IMR-90 (cell line): Measurements from ENCODE around the gene FMO2. TPM values are rescaled to one million over a fixed set of nuclear protein-coding genes. Genes with fewer than 3 reads are reported as not detected.

Experiments
- ATAC-seq: fragments of 200-7000 bp; cut with Tn5 transposase; 2 replicates; pipeline ENCODE4 v1.9.1; 2020; ENCODE audit warnings: low read depth, mild to moderate bottlenecking, moderate library complexity
- BruUV-seq: library from RNA; stranded (reverse); fragments of 400-500 nt; replicated peaks from 2 replicates; lab custom pipeline; 2021; lab: Mats Ljungman, UMichigan
- CTCF ChIA-PET: fragments of 300-600 bp; formaldehyde crosslinking; extraction: SDS; loops from one replicate; lab custom pipeline; 2021; ENCODE audit warnings: antibody characterized with exemption; lab: Yijun Ruan, JAX
- POLR2A ChIA-PET: fragments of 300-600 bp; sonication (Branson Sonifier 250); formaldehyde crosslinking; loops from one replicate; lab custom pipeline; 2022; ENCODE audit warnings: antibody characterized with exemption; ENCODE audit not compliant: unreplicated experiment; lab: Charles Lee
- DNase-seq: peaks from one replicate; pipeline ENCODE4 v3.0.0; 2013
- H2AFZ ChIP-seq: replicated peaks from 2 replicates; pipeline ENCODE3; 2013; ENCODE audit warnings: low read length, mild to moderate bottlenecking; ENCODE audit not compliant: poor library complexity
- H2AK5ac ChIP-seq: 2 replicates; pipeline ENCODE4 v1.6.1; 2013; ENCODE audit warnings: low read depth, low read length, inconsistent platforms
- H2AK9ac ChIP-seq: replicated peaks from 2 replicates; pipeline ENCODE3; 2013; ENCODE audit warnings: mild to moderate bottlenecking, low read depth, low read length, moderate library complexity; ENCODE audit not compliant: poor library complexity
- H2BK120ac ChIP-seq: 2 replicates; pipeline ENCODE4 v1.6.1; 2013; ENCODE audit warnings: low read depth, low read length, inconsistent platforms
- H2BK15ac ChIP-seq: 3 replicates; pipeline ENCODE4 v1.6.1; 2013; ENCODE audit warnings: low read depth, low read length, inconsistent platforms
- H2BK20ac ChIP-seq: 2 replicates; pipeline ENCODE4 v1.6.1; 2013; ENCODE audit warnings: low read depth, mild to moderate bottlenecking, inconsistent platforms, low read length, moderate library complexity
- H2BK5ac ChIP-seq: 2 replicates; pipeline ENCODE4 v1.6.1; 2013; ENCODE audit warnings: mild to moderate bottlenecking, low read depth, low read length, inconsistent platforms; ENCODE audit not compliant: poor library complexity, severe bottlenecking
- H3K14ac ChIP-seq: replicated peaks from 2 replicates; pipeline ENCODE4 v1.6.1; 2013; ENCODE audit warnings: low read depth, low read length, inconsistent platforms
- H3K18ac ChIP-seq: 2 replicates; pipeline ENCODE4 v1.6.1; 2013; ENCODE audit warnings: low read depth, low read length, control low read depth
- H3K23ac ChIP-seq: 2 replicates; pipeline ENCODE4 v1.6.1; 2013; ENCODE audit warnings: low read depth, low read length, inconsistent platforms
- H3K27ac ChIP-seq: 2 replicates; pipeline ENCODE4 v1.5.1; 2013; ENCODE audit warnings: mild to moderate bottlenecking, control low read depth, low read length; ENCODE audit not compliant: insufficient read depth
- H3K27me3 ChIP-seq: 2 replicates; pipeline ENCODE4 v1.6.1; 2013; ENCODE audit warnings: low read length; ENCODE audit not compliant: control insufficient read depth, insufficient read depth
- H3K36me3 ChIP-seq: 2 replicates; pipeline ENCODE4 v1.6.1; 2013; ENCODE audit warnings: low read length, mixed read lengths; ENCODE audit not compliant: control insufficient read depth, insufficient read depth
- H3K4ac ChIP-seq: 2 replicates; pipeline ENCODE4 v1.6.1; 2013; ENCODE audit warnings: low read depth, low read length, inconsistent platforms
- H3K4me1 ChIP-seq: 2 replicates; pipeline ENCODE4 v1.6.1; 2013; ENCODE audit warnings: low read length, mixed read lengths; ENCODE audit not compliant: control insufficient read depth, insufficient read depth
- H3K4me2 ChIP-seq: 2 replicates; pipeline ENCODE4 v1.6.1; 2013; ENCODE audit warnings: low read depth, mild to moderate bottlenecking, control low read depth, low read length, moderate library complexity
- H3K4me3 ChIP-seq: 2 replicates; pipeline ENCODE4 v1.5.1; 2013; ENCODE audit warnings: low read depth, mild to moderate bottlenecking, control low read depth, low read length, moderate library complexity; ENCODE audit not compliant: insufficient read depth
- H3K56ac ChIP-seq: 2 replicates; pipeline ENCODE4 v1.6.1; 2013; ENCODE audit warnings: low read length, inconsistent platforms; ENCODE audit not compliant: insufficient read depth; ENCODE audit errors: extremely low read depth
- H3K79me1 ChIP-seq, 2 experiments: 2 replicates each; pipeline ENCODE4 v1.6.1; 2013; ENCODE audit warnings: low read length in 2 of 2, inconsistent platforms in 1 of 2, low read depth in 1 of 2
- H3K9ac ChIP-seq: 2 replicates; pipeline ENCODE4 v1.6.1; 2013; ENCODE audit warnings: low read depth, low read length, control low read depth
- H3K9me1 ChIP-seq: 2 replicates; pipeline ENCODE4 v1.6.1; 2013; ENCODE audit warnings: low read length, inconsistent platforms; ENCODE audit not compliant: insufficient read depth
- H3K9me3 ChIP-seq: 2 replicates; pipeline ENCODE4 v1.6.1; 2013; ENCODE audit warnings: low read length; ENCODE audit not compliant: control insufficient read depth, insufficient read depth
- H4K20me1 ChIP-seq: 2 replicates; pipeline ENCODE4 v1.6.1; 2013; ENCODE audit warnings: low read length, inconsistent platforms; ENCODE audit not compliant: insufficient read depth
- H4K5ac ChIP-seq: 2 replicates; pipeline ENCODE4 v1.6.1; 2013; ENCODE audit warnings: mild to moderate bottlenecking, low read depth, low read length, control low read depth
- H4K8ac ChIP-seq, 2 experiments: 2 replicates each; pipeline ENCODE4 v1.6.1; 2013; ENCODE audit warnings: low read depth in 2 of 2, low read length in 2 of 2, control low read depth in 1 of 2, inconsistent platforms in 1 of 2
- H4K91ac ChIP-seq: 2 replicates; pipeline ENCODE4 v1.6.1; 2013; ENCODE audit warnings: low read depth, low read length, inconsistent platforms; ENCODE audit not compliant: insufficient read depth
- BHLHE40 ChIP-seq: fragments of 150-350 bp; IDR thresholded peaks from 2 replicates; pipeline ENCODE4 v1.6.1; 2016; ENCODE audit warnings: mild to moderate bottlenecking, low read depth, low read length
- CEBPB ChIP-seq: IDR thresholded peaks from 2 replicates; pipeline ENCODE4 v1.6.1; 2012; ENCODE audit warnings: low read depth, low read length, improper control_type of control experiment
- FOS ChIP-seq: fragments of 150-350 bp; IDR thresholded peaks from 2 replicates; pipeline ENCODE4 v1.6.1; 2016; ENCODE audit warnings: low read depth, low read length
- MAFK ChIP-seq: IDR thresholded peaks from 2 replicates; pipeline ENCODE4 v1.6.1; 2012; ENCODE audit warnings: low read depth, low read length, improper control_type of control experiment
- MAZ ChIP-seq: IDR thresholded peaks from 2 replicates; pipeline ENCODE4 v1.6.1; 2012; ENCODE audit warnings: low read depth, mild to moderate bottlenecking, low read length, improper control_type of control experiment, moderate library complexity, borderline replicate concordance
- MXI1 ChIP-seq: IDR thresholded peaks from 2 replicates; pipeline ENCODE4 v1.6.1; 2012; ENCODE audit warnings: low read depth, mild to moderate bottlenecking, low read length, moderate library complexity, borderline replicate concordance
- NFE2L2 ChIP-seq: fragments of 150-350 bp; IDR thresholded peaks from 2 replicates; pipeline ENCODE4 v1.6.1; 2016; ENCODE audit warnings: low read depth, mild to moderate bottlenecking, low read length
- POLR2A ChIP-seq: IDR thresholded peaks from 2 replicates; pipeline ENCODE4 v1.6.1; 2012; ENCODE audit warnings: mild to moderate bottlenecking, low read depth, low read length
- RAD21 ChIP-seq: IDR thresholded peaks from 2 replicates; pipeline ENCODE4 v1.6.1; 2012; ENCODE audit warnings: low read length, improper control_type of control experiment
- RCOR1 ChIP-seq: IDR thresholded peaks from 2 replicates; pipeline ENCODE4 v1.6.1; 2012; ENCODE audit warnings: mild to moderate bottlenecking, low read length, improper control_type of control experiment; ENCODE audit not compliant: insufficient replicate concordance
- RFX5 ChIP-seq: IDR thresholded peaks from 2 replicates; pipeline ENCODE4 v1.8.0; 2012; ENCODE audit warnings: low read depth, mild to moderate bottlenecking, low read length, moderate library complexity
- SMC3 ChIP-seq: fragments of 150-350 bp; IDR thresholded peaks from 2 replicates; pipeline ENCODE4 v1.6.1; 2016; ENCODE audit warnings: low read depth, mild to moderate bottlenecking, antibody characterized with exemption, low read length, moderate library complexity
- WGBS, 2 experiments: methylation state at CpG; one replicate each; pipeline versions ENCODE4 v1.1.5 to v1.1.7; 2013; ENCODE audit warnings: missing lambda C conversion rate in 2 of 2; ENCODE audit not compliant: insufficient read length in 1 of 2; ENCODE audit errors: extremely low coverage in 2 of 2; 5-methylcytosine and 5-hydroxymethylcytosine counted together
- dilution Hi-C: fragments of 300-500 bp; cut with HindIII; formaldehyde crosslinking; loops from one replicate; pipeline ENCODE4 v1.14.3; 2018; ENCODE audit warnings: low sequenced_read_pairs; ENCODE audit not compliant: unreplicated experiment
- in situ Hi-C: fragments of 300-500 bp; cut with MboI; formaldehyde crosslinking; loops from 3 replicates; pipeline ENCODE4 v1.14.3; 2019; ENCODE audit warnings: low sequenced_read_pairs, inconsistent platforms, mixed read lengths
- intact Hi-C: fragments of 100-400 bp; cut with micrococcal nuclease; formaldehyde crosslinking; loops from 2 replicates; pipeline ENCODE4 v1.10.0; 2022
- polyA plus RNA-seq, 3 experiments: library from polyadenylated mRNA; depleted of rRNA; stranded (reverse); fragments of >200 nt; gene quantifications; 2 replicates each; pipeline ENCODE4 v1.2.3, GENCODE V29; 2012; ENCODE audit warnings: low replicate concordance in 1 of 3
- total RNA-seq: library from RNA; depleted of rRNA; stranded (reverse); fragments of >200 nt; gene quantifications from 2 replicates; pipeline ENCODE4 v1.2.3, GENCODE V29; 2012
- TF ChIP-seq, protein P1 (sequence below): fragments of 150-350 bp; IDR thresholded peaks from 2 replicates; pipeline ENCODE4 v1.6.1; 2016; ENCODE audit warnings: low read depth, mild to moderate bottlenecking, low read length, moderate library complexity, borderline replicate concordance
- TF ChIP-seq, protein P2 (sequence below): fragments of 150-350 bp; IDR thresholded peaks from 2 replicates; pipeline ENCODE4 v1.6.1; 2017; ENCODE audit warnings: mild to moderate bottlenecking, antibody characterized with exemption, low read length, low read depth
- TF ChIP-seq, protein P3 (sequence below): conservative IDR thresholded peaks from 2 replicates; pipeline ENCODE4 v1.5.1; 2012; ENCODE audit warnings: mild to moderate bottlenecking, low read depth, low read length, improper control_type of control experiment

Gene FMO2
- total and polyA plus RNA-seq, 2 of the 4 experiments (the other 2 are of a cell fraction), result under 0.01 to 0.05 TPM

DNA sequence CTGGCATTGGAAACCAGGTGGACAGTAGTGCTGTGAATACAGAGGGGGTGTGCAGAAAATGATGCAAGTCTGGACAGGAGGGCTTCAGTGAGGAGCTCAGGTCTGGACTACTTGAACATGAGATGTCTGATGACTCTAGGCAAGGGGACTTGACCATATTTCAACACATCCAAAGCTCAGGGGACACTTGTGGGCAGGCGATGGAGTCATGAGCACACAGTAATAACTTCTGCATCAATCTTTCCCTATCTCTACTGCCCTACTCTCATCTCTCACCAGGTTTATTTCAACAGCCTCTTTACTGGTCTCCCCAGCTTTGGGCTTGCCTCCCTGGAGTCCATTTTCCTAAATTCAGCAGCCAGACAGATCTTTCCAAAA is 21.9 kb downstream of the FMO2 start:
- DNase-seq (no peak), ATAC-seq (no peak)
- Histone ChIP-seq H3K9ac (no peak overlapping the region), H4K5ac (no peak overlapping the region), H2BK15ac (no peak overlapping the region), H3K4me3 (no peak overlapping the region), H3K27me3 (no peaks in the 10 kb centered on the region), H3K4ac (no peak overlapping the region), H3K56ac (no peak overlapping the region), H4K91ac (no peak overlapping the region), H2AK9ac (no peak overlapping the region), H3K14ac (no peak overlapping the region), H3K79me1 (no peaks in the 10 kb centered on the region), H2AFZ (no peak overlapping the region), H2BK120ac (no peak overlapping the region), H3K9me1 (no peaks in the 10 kb centered on the region), H3K23ac (no peak overlapping the region), H3K4me2 (no peak overlapping the region), H4K20me1 (no peaks in the 10 kb centered on the region), H4K8ac (no peak overlapping the region), H3K36me3 (no peaks in the 10 kb centered on the region), H2BK20ac (no peak overlapping the region), H3K18ac (no peak overlapping the region), H2BK5ac (no peak overlapping the region), H3K9me3 (no peaks in the 10 kb centered on the region), H3K27ac (no peak overlapping the region), H3K4me1 (no peaks in the 10 kb centered on the region), H2AK5ac (no peak overlapping the region)
- BruUV-seq, result no TSS peak
- ChIA-PET CTCF (interaction anchor here (0.5 to 0.8 kb wide), 2 partner anchors 13 to 19 kb away, joined by 3 to 4 read pairs; no protein-coding TSS in a partner anchor), POLR2A (no interaction called here)
- TF ChIP-seq CEBPB (no peak), FOS (no peak), SMC3 (no peak), MXI1 (no peak), RCOR1 (no peak), RFX5 (no peak), MAFK (no peak), POLR2A (no peak), NFE2L2 (no peak), BHLHE40 (no peak), RAD21 (no peak), MAZ (no peak)
- TF ChIP-seq, protein P1, sequence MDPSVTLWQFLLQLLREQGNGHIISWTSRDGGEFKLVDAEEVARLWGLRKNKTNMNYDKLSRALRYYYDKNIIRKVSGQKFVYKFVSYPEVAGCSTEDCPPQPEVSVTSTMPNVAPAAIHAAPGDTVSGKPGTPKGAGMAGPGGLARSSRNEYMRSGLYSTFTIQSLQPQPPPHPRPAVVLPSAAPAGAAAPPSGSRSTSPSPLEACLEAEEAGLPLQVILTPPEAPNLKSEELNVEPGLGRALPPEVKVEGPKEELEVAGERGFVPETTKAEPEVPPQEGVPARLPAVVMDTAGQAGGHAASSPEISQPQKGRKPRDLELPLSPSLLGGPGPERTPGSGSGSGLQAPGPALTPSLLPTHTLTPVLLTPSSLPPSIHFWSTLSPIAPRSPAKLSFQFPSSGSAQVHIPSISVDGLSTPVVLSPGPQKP, result no peak
- TF ChIP-seq, protein P2, sequence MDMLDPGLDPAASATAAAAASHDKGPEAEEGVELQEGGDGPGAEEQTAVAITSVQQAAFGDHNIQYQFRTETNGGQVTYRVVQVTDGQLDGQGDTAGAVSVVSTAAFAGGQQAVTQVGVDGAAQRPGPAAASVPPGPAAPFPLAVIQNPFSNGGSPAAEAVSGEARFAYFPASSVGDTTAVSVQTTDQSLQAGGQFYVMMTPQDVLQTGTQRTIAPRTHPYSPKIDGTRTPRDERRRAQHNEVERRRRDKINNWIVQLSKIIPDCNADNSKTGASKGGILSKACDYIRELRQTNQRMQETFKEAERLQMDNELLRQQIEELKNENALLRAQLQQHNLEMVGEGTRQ, result no peak
- TF ChIP-seq, protein P3, sequence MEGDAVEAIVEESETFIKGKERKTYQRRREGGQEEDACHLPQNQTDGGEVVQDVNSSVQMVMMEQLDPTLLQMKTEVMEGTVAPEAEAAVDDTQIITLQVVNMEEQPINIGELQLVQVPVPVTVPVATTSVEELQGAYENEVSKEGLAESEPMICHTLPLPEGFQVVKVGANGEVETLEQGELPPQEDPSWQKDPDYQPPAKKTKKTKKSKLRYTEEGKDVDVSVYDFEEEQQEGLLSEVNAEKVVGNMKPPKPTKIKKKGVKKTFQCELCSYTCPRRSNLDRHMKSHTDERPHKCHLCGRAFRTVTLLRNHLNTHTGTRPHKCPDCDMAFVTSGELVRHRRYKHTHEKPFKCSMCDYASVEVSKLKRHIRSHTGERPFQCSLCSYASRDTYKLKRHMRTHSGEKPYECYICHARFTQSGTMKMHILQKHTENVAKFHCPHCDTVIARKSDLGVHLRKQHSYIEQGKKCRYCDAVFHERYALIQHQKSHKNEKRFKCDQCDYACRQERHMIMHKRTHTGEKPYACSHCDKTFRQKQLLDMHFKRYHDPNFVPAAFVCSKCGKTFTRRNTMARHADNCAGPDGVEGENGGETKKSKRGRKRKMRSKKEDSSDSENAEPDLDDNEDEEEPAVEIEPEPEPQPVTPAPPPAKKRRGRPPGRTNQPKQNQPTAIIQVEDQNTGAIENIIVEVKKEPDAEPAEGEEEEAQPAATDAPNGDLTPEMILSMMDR, result no peak
- dilution Hi-C loops, result no loop called here
- in situ Hi-C loops, result no loop called here
- intact Hi-C loops, result no loop called here
- WGBS, 2 experiments, result 100% methylated on average over 1 of the region's 1 CpG; no CpG with 5 or more reads in 1 of the 2 experiments
